Uterus (tissue), 4 donors: ENCODE data around the gene FOXN4. TPM values are rescaled to one million over a fixed set of nuclear protein-coding genes. Genes with fewer than 3 reads are reported as not detected.
A peak's percentile ranks its signal among the peaks of the same experiment; 100 is the strongest.
"Not testable (repeated sequence)": the region's sequence is repeated elsewhere in the genome, so short reads cannot be mapped to it uniquely, and the experiment has no call there.

Source experiments
- DNase-seq, 2 donors: peaks; one replicate each; pipeline ENCODE4 v3.0.0-alpha.2; 2019 to 2020
- H3K27ac ChIP-seq, 2 donors: fragments of 200-600 bp; sonication (generic); 1 replicate in 1 of 2; 2 replicates in 1 of 2; pipeline ENCODE4 v1.5.1; 2016 to 2018
- H3K27me3 ChIP-seq, 2 donors: fragments of 200-600 bp; sonication (generic); one replicate each; pipeline ENCODE4 v1.5.1; 2018 to 2019; ENCODE audit warnings: control low read depth in 1 of 2
- H3K36me3 ChIP-seq, 2 donors: fragments of 200-600 bp; sonication (generic); one replicate each; pipeline ENCODE4 v1.5.1; 2019; ENCODE audit warnings: control low read depth in 1 of 2
- H3K4me1 ChIP-seq, 2 donors: fragments of 200-600 bp; sonication (generic); one replicate each; pipeline ENCODE4 v1.5.1; 2018 to 2019; ENCODE audit warnings: control low read depth in 1 of 2
- H3K4me3 ChIP-seq, 2 donors: fragments of 200-600 bp; sonication (generic); 1 replicate in 1 of 2; 2 replicates in 1 of 2; pipeline ENCODE4 v1.5.1; 2018 to 2019; ENCODE audit warnings: mild to moderate bottlenecking in 1 of 2
- H3K9me3 ChIP-seq, 2 donors: fragments of 200-600 bp; sonication (generic); one replicate each; pipeline ENCODE4 v1.5.1; 2019; ENCODE audit warnings: control low read depth in 1 of 2
- POLR2A ChIP-seq, 2 donors: fragments of 450-650 bp; IDR thresholded peaks; one replicate each; pipeline ENCODE4 v1.6.1; 2016; ENCODE audit warnings: antibody characterized with exemption in 2 of 2, mild to moderate bottlenecking in 1 of 2, moderate library complexity in 1 of 2
- intact Hi-C: fragments of 100-400 bp; cut with DNase I; formaldehyde crosslinking; loops from one replicate; pipeline ENCODE4 v1.15.1; 2023; ENCODE audit warnings: low total_unique reads
- total RNA-seq, 4 donors: library from RNA; depleted of rRNA in 3 of 4; stranded (reverse); fragments of >200 nt in 3 of 4; gene quantifications; one replicate each; pipeline versions ENCODE4 v1.1.0 to v1.2.4, GENCODE V29; 2014 to 2023
- TF ChIP-seq, protein P1 (sequence below), 4 experiments: fragments of 200-600 bp in 2 of 4; fragments of 450-650 bp in 2 of 4; sonication (generic) in 2 of 4; IDR thresholded peaks; one replicate each; pipeline ENCODE4 v1.5.1; 2016 to 2019; ENCODE audit warnings: antibody characterized with exemption in 4 of 4, mild to moderate bottlenecking in 2 of 4, moderate library complexity in 1 of 4
- donor health status: DM: yes; HTN: yes; CAD: no.

Gene FOXN4
- total RNA-seq, 4 donors from 2014 or later, result not detected

DNA sequence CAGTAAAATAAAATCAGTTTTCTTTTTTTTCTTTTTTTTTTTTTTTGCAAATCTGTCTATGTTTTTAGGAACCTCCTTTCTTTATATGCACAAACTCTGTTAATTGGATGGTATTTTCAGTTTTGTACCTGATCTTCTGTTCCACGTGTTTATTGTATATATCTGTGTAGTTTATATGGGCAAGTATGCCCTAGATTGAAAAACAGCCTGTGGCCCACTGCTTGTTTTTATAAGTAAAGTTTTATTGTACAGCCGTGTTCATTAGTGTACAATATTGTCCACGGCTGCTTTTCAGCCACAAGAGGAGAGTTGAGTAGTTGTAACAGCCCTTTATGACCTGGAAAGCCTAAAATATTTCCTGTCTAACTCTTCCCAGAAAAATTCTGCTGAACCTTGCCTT lies 19.9 kb upstream of the FOXN4 start:
- DNase-seq, result no peak
- Histone ChIP-seq H3K4me3 (no peak overlapping the region), H3K27me3 (no peaks in the 10 kb centered on the region), H3K9me3 (no peaks in the 10 kb centered on the region), H3K4me1 (peaks cover 0 to 5% of the 10 kb centered on the region in 2 donors), H3K36me3 (no peaks in the 10 kb centered on the region), H3K27ac (no peak overlapping the region)
- intact Hi-C loops, result no loop called here
- TF ChIP-seq, protein P1, sequence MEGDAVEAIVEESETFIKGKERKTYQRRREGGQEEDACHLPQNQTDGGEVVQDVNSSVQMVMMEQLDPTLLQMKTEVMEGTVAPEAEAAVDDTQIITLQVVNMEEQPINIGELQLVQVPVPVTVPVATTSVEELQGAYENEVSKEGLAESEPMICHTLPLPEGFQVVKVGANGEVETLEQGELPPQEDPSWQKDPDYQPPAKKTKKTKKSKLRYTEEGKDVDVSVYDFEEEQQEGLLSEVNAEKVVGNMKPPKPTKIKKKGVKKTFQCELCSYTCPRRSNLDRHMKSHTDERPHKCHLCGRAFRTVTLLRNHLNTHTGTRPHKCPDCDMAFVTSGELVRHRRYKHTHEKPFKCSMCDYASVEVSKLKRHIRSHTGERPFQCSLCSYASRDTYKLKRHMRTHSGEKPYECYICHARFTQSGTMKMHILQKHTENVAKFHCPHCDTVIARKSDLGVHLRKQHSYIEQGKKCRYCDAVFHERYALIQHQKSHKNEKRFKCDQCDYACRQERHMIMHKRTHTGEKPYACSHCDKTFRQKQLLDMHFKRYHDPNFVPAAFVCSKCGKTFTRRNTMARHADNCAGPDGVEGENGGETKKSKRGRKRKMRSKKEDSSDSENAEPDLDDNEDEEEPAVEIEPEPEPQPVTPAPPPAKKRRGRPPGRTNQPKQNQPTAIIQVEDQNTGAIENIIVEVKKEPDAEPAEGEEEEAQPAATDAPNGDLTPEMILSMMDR (IDR thresholded peaks at IDR 0.05), result no peak
- no peak for TF ChIP-seq POLR2A (IDR thresholded peaks at IDR 0.05)

DNA sequence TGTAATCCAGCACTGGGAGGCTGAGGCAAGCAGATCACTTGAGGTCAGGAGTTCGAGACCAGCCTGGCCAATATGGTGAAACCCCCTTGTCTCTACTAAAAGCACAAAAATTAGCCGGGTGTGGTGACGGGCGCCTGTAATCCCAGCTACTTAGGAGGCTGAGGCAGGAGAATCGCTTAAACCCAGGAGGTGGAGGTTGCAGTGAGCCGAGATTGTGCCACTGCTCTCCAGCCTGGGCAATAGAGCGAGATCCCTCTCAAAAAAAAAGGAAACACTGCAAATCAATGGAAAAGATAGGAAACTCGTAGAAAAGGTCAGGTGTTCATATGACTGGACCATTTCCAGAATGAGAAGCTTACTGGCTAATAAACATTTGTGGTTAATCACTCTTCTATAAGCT lies 12.2 kb upstream of the FOXN4 start:
- DNase-seq, H3K4me1 ChIP-seq, H3K27ac ChIP-seq, H3K27me3 ChIP-seq, H3K9me3 ChIP-seq, H3K4me3 ChIP-seq, intact Hi-C loops, H3K36me3 ChIP-seq: not testable (repeated sequence)

DNA sequence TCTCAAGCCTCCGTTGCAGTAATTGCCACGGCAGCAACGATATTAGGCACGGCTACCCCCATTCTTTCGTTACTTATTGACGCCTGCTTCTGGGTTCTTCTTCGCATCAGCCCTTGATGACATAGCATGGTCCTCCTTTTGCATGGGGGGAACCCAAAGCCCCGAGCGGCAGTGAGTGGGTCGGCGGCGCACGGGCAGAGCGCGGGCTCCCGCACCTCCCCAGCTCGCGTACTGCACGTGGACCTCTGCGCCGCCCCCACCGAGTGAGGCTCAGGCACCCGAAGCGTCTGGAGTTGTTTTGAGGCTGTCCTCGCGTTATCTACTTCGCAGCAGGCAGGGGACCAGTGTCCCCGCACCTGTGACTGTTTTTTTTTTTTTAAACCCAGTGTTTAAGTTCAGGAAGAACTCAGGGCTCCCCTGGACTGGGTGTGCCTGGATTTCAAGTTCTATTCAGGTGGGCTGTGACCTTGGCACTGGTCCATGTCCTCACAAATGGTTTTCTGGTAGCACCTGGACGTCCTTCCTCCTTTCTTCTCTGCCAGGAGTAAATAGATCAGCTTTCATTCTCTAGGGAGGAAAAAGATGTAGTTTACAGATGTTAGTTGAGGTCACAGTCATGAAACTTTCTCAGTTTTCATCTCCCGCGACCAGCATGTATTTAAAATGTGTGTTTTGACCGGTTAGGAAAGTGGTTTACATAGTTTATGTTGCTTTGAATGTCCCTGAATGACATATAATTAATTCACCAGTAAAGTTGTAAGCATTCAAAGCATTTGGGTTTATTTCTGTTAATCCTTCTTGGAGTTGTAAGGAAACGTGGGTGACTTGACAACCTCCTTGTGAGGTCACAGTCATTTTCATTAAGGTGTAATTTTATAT lies 1.4 kb upstream of the FOXN4 start:
- intact Hi-C loops, result no loop called here
- Histone ChIP-seq H3K4me1 (peaks cover 0 to 9% of the 10 kb centered on the region in 2 donors), H3K9me3 (no peaks in the 10 kb centered on the region), H3K4me3 (peak overlapping the region; percentile 32 to 44), H3K27me3 (no peaks in the 10 kb centered on the region), H3K36me3 (no peaks in the 10 kb centered on the region), H3K27ac (no peak overlapping the region)
- no peak for DNase-seq
- TF ChIP-seq, protein P1 (IDR thresholded peaks at IDR 0.05), result no peak
- no peak for TF ChIP-seq POLR2A (IDR thresholded peaks at IDR 0.05)

DNA sequence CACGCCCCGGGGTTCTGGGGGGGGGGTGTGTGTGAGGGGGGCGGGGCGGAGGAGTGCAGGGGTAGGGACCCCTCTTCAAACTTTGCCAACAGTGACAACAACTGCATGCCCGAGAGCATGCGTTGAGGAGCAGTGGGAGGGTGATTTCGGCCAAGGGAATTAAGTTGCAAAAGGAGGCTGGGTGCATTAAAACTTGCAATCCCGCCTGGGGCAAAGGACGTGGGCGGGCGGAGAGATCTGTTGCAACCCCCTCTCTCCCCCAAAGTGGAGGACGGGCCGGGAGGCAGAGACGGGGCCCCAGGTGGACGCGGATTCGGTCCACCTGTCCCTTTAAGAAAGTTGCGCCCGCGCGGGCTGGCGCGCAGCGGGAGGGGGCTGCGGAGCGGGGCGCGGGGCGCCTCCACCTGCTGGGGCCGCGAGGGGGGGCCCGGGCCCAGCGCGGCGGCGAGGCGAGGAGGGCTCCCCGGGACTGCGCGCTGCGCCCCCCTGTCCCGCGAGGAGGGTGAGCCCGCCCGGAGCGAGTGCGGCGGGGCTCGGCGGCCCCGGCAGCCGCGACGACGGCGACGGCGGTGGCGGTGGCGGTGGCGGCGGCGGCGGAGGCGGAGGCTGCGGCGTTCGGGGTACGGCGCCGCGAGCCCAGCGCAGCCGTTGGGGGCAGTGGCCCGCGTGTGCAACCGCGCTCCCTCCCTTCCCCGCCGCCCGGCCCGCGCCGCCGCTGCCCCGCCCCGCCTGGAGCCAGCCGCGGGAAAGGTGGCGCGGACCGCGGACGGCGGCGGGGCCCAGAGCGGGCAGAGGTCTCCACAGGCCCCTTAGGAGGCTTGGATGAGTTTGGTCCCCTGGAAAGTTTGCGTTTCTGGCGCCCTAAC lies 530 bp upstream of the FOXN4 start:
- no peaks in the 10 kb centered on the region for H3K36me3 ChIP-seq
- H3K27me3 ChIP-seq, result no peaks in the 10 kb centered on the region
- no peak for DNase-seq
- intact Hi-C loops, result no loop called here
- peak overlapping the region; percentile 32 to 44 for H3K4me3 ChIP-seq
- peaks cover 0 to 9% of the 10 kb centered on the region in 2 donors for H3K4me1 ChIP-seq
- TF ChIP-seq, protein P1 (IDR thresholded peaks at IDR 0.05), result no peak
- TF ChIP-seq POLR2A (IDR thresholded peaks at IDR 0.05), result no peak
- H3K9me3 ChIP-seq, result no peaks in the 10 kb centered on the region
- no peak overlapping the region for H3K27ac ChIP-seq

DNA sequence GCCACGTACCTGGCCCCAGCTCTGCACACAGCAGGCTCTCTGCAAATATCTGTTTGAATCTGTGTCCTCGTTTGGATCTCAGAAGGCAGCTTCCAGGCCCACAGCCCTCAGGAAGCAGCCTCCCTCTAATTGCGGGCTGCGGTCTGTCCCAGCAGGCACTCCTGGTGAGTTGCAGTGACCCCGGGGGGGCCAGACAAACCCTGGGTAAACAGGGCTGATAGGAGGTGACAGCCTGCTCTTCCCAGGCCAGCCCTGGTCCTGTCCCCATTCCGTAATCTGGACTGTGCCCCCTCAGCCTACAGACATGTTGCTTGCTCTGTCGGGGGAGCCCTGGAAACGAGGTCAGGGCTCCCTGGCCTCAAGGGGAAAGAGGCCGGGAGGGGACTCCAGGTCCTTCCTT lies 2.0 kb downstream of the FOXN4 start:
- no peak for DNase-seq
- TF ChIP-seq, protein P1 (IDR thresholded peaks at IDR 0.05), result no peak
- TF ChIP-seq POLR2A (IDR thresholded peaks at IDR 0.05), result no peak
- peaks cover 0 to 9% of the 10 kb centered on the region in 2 donors for H3K4me1 ChIP-seq
- intact Hi-C loops, result no loop called here
- H3K27ac ChIP-seq, result no peak overlapping the region
- no peaks in the 10 kb centered on the region for H3K27me3 ChIP-seq
- H3K4me3 ChIP-seq, result no peak overlapping the region
- no peaks in the 10 kb centered on the region for H3K36me3 ChIP-seq
- H3K9me3 ChIP-seq, result no peaks in the 10 kb centered on the region
